Mononuclear cell (primary cell): ENCODE data around the gene NGDN. TPM values are rescaled to one million over a fixed set of nuclear protein-coding genes. Genes with fewer than 3 reads are reported as not detected.

Experiments used
- H3K27me3 ChIP-seq: 2 replicates; pipeline ENCODE4 v1.6.0; 2011; ENCODE audit warnings: low read length, control low read depth; ENCODE audit not compliant: insufficient read depth
- H3K4me1 ChIP-seq: 2 replicates; pipeline ENCODE4 v1.5.1; 2011; ENCODE audit warnings: mild to moderate bottlenecking, low read length, control low read depth; ENCODE audit not compliant: insufficient read depth
- H3K4me3 ChIP-seq: 2 replicates; pipeline ENCODE4 v1.5.1; 2011; ENCODE audit warnings: mild to moderate bottlenecking, low read length, moderate library complexity
- H3K9me3 ChIP-seq: 2 replicates; pipeline ENCODE4 v1.5.1; 2011; ENCODE audit warnings: low read depth, mild to moderate bottlenecking, control low read depth, low read length
- total RNA-seq: library from RNA; depleted of rRNA; stranded (reverse); fragments of >200 nt; gene quantifications from one replicate; pipeline ENCODE4 v1.2.3, GENCODE V29; 2012

NGDN gene
- total RNA-seq, 1 donor: 92.7 TPM

- Histone ChIP-seq H3K27me3 (no peaks in the 10 kb centered on the region), H3K4me3 (no peak overlapping the region), H3K9me3 (no peaks in the 10 kb centered on the region), H3K4me1 (peaks cover 3% of the 10 kb centered on the region)
Observed at GRCh38 chr14:23518709-23519108, 49.2 kb downstream of the NGDN start.

GRCh38 chr14:23520899-23521533, 51.5 kb downstream of the NGDN start:
- peaks cover 3% of the 10 kb centered on the region for H3K4me1 ChIP-seq
- no peaks in the 10 kb centered on the region for H3K27me3 ChIP-seq
- no peak overlapping the region for H3K4me3 ChIP-seq

GRCh38 chr14:23521785-23522640, 52.5 kb downstream of the NGDN start:
- no peaks in the 10 kb centered on the region for H3K27me3 ChIP-seq
- H3K9me3 ChIP-seq: no peaks in the 10 kb centered on the region
- H3K4me1 ChIP-seq: peaks cover 3% of the 10 kb centered on the region
- H3K4me3 ChIP-seq: no peak overlapping the region

More at GRCh38 chr14:23520899-23521533, 51.5 kb downstream of the NGDN start:
- no peaks in the 10 kb centered on the region for H3K9me3 ChIP-seq

- Histone ChIP-seq H3K4me1 (peaks cover 3% of the 10 kb centered on the region), H3K4me3 (no peak overlapping the region), H3K27me3 (no peaks in the 10 kb centered on the region), H3K9me3 (no peaks in the 10 kb centered on the region)
Observed at GRCh38 chr14:23522643-23523198, 53.2 kb downstream of the NGDN start.

GRCh38 chr14:23523229-23524016, 53.9 kb downstream of the NGDN start:
- no peaks in the 10 kb centered on the region for H3K9me3 ChIP-seq
- H3K4me3 ChIP-seq: no peak overlapping the region
- H3K4me1 ChIP-seq: peaks cover 3% of the 10 kb centered on the region
- no peaks in the 10 kb centered on the region for H3K27me3 ChIP-seq

- no peak overlapping the region for H3K4me3 ChIP-seq
- peaks cover 3% of the 10 kb centered on the region for H3K4me1 ChIP-seq
- no peaks in the 10 kb centered on the region for H3K27me3 ChIP-seq
- no peaks in the 10 kb centered on the region for H3K9me3 ChIP-seq
Observed at GRCh38 chr14:23524954-23525353, 55.5 kb downstream of the NGDN start.

- Histone ChIP-seq H3K27me3 (no peaks in the 10 kb centered on the region), H3K4me3 (no peak overlapping the region), H3K4me1 (peaks cover 3% of the 10 kb centered on the region), H3K9me3 (no peaks in the 10 kb centered on the region)
Observed at GRCh38 chr14:23525611-23526010, 56.1 kb downstream of the NGDN start.

Other genes starting within 250 kb of the NGDN start
- 0.10 TPM for gene RNF212B, start 231.8 kb upstream of the NGDN start, total RNA-seq
- 1.5 TPM for gene HOMEZ, start 183.6 kb upstream of the NGDN start, total RNA-seq
- gene PPP1R3E, start 166.8 kb upstream of the NGDN start, total RNA-seq: 12.5 TPM
- 3.4 TPM for gene BCL2L2, start 162.9 kb upstream of the NGDN start, total RNA-seq
- gene PABPN1, start 148.2 kb upstream of the NGDN start, total RNA-seq: 51.0 TPM
- 5.6 TPM for gene SLC22A17, start 116.8 kb upstream of the NGDN start, total RNA-seq
- gene EFS, start 104.5 kb upstream of the NGDN start, total RNA-seq: not detected
- not detected for gene IL25, start 96.9 kb upstream of the NGDN start, total RNA-seq
- 22.0 TPM for gene CMTM5, start 92.7 kb upstream of the NGDN start, total RNA-seq
- not detected for gene MYH6, start 61.4 kb upstream of the NGDN start, total RNA-seq
- gene MYH7, start 34.0 kb upstream of the NGDN start, total RNA-seq: not detected
- gene ZFHX2, start 82.1 kb downstream of the NGDN start, total RNA-seq: under 0.01 TPM
- gene THTPA, start 86.6 kb downstream of the NGDN start, total RNA-seq: 11.5 TPM
- gene AP1G2, start 98.1 kb downstream of the NGDN start, total RNA-seq: 53.1 TPM
- not detected for gene JPH4, start 109.1 kb downstream of the NGDN start, total RNA-seq
- gene DHRS2, start 166.7 kb downstream of the NGDN start, total RNA-seq: not detected